HG03354 (cell line): ENCODE measurements around the gene ARHGEF12.

ENCODE experiments used
- ATAC-seq: cut with Tn5 transposase; IDR thresholded peaks from one replicate; pipeline ENCODE4 v1.9.1; 2021; ENCODE audit warnings: mild to moderate bottlenecking; ENCODE audit not compliant: unreplicated experiment, poor library complexity, severe bottlenecking

The ARHGEF12 gene

GRCh38 chr11:120523196-120523595, 187.0 kb downstream of the ARHGEF12 start:
- no peak for ATAC-seq

GRCh38 chr11:120524536-120525085, 188.4 kb downstream of the ARHGEF12 start:
- no peak for ATAC-seq

GRCh38 chr11:120525261-120526171, 189.3 kb downstream of the ARHGEF12 start:
- ATAC-seq, result no peak

- no peak for ATAC-seq
These were observed 190.0 kb downstream of the ARHGEF12 start for GRCh38 chr11:120526241-120526640.

GRCh38 chr11:120527111-120527761, 191.0 kb downstream of the ARHGEF12 start:
- ATAC-seq, result no peak

- no peak for ATAC-seq
These were observed 192.5 kb downstream of the ARHGEF12 start for GRCh38 chr11:120528749-120529148.

GRCh38 chr11:120529214-120529613, 193.0 kb downstream of the ARHGEF12 start:
- ATAC-seq, result no peak

GRCh38 chr11:120529911-120530310, 193.7 kb downstream of the ARHGEF12 start:
- no peak for ATAC-seq

- no peak for ATAC-seq
These were observed 196.0 kb downstream of the ARHGEF12 start for GRCh38 chr11:120532082-120532831.

GRCh38 chr11:120532832-120533196, 196.6 kb downstream of the ARHGEF12 start:
- ATAC-seq, result no peak

GRCh38 chr11:120536091-120536796, 200.0 kb downstream of the ARHGEF12 start:
- ATAC-seq, result no peak

GRCh38 chr11:120536797-120537169, 200.6 kb downstream of the ARHGEF12 start:
- ATAC-seq, result no peak

GRCh38 chr11:120537996-120538395, 201.8 kb downstream of the ARHGEF12 start:
- ATAC-seq, result no peak

GRCh38 chr11:120538707-120539106, 202.5 kb downstream of the ARHGEF12 start:
- no peak for ATAC-seq
